ENCODE data around the gene SDHAF4. TPM values are rescaled to one million over a fixed set of nuclear protein-coding genes. Genes with fewer than 3 reads are reported as not detected.

The SDHAF4 gene
- polyA plus RNA-seq, 4 donors, result 6.2 to 16.4 (median 7.9) TPM

- Histone ChIP-seq H3K27me3 (ENCODE audit: control insufficient read depth in 3 of 3, insufficient read depth in 3 of 3, low read length in 3 of 3) (no peaks in the 10 kb centered on the region), H3K4me3 (ENCODE audit: low read depth in 1 of 3, low read length in 3 of 3) (no peak overlapping the region), H3K9me3 (ENCODE audit: control insufficient read depth in 2 of 2, insufficient read depth in 1 of 2, low read depth in 1 of 2, low read length in 1 of 2) (peaks cover 0 to 5% of the 10 kb centered on the region in 2 donors), H3K4me1 (ENCODE audit: control insufficient read depth in 3 of 3, insufficient read depth in 2 of 3, low read depth in 1 of 3, low read length in 2 of 3) (no peaks in the 10 kb centered on the region), H3K27ac (ENCODE audit: low read depth in 1 of 3, low read length in 2 of 3) (no peak overlapping the region), H3K36me3 (ENCODE audit: control insufficient read depth in 3 of 3, insufficient read depth in 2 of 3, low read depth in 1 of 3, low read length in 3 of 3) (no peaks in the 10 kb centered on the region)
- DNase-seq (no peak), FAIRE-seq (no peak)
- 96% methylated on average over 36 of the region's 36 CpGs for WGBS, 3 donors
Measured at GRCh38 chr6:70627500-70628254, 60.9 kb downstream of the SDHAF4 start.

GRCh38 chr6:70629929-70630328 is 63.2 kb downstream of the SDHAF4 start:
- Histone ChIP-seq H3K27me3 (ENCODE audit: control insufficient read depth in 3 of 3, insufficient read depth in 3 of 3, low read length in 3 of 3) (no peaks in the 10 kb centered on the region), H3K27ac (ENCODE audit: low read depth in 1 of 3, low read length in 2 of 3) (no peak overlapping the region), H3K4me3 (ENCODE audit: low read depth in 1 of 3, low read length in 3 of 3) (no peak overlapping the region), H3K9me3 (ENCODE audit: control insufficient read depth in 2 of 2, insufficient read depth in 1 of 2, low read depth in 1 of 2, low read length in 1 of 2) (peaks cover 0 to 5% of the 10 kb centered on the region in 2 donors), H3K4me1 (ENCODE audit: control insufficient read depth in 3 of 3, insufficient read depth in 2 of 3, low read depth in 1 of 3, low read length in 2 of 3) (no peaks in the 10 kb centered on the region), H3K36me3 (ENCODE audit: control insufficient read depth in 3 of 3, insufficient read depth in 2 of 3, low read depth in 1 of 3, low read length in 3 of 3) (no peaks in the 10 kb centered on the region)
- WGBS, 3 donors, result 62 to 70% (median 64%) methylated on average over 1 of the region's 1 CpG
- DNase-seq, result no peak
- FAIRE-seq, result no peak

GRCh38 chr6:70633870-70634269 is 67.1 kb downstream of the SDHAF4 start:
- Histone ChIP-seq H3K4me1 (ENCODE audit: control insufficient read depth in 3 of 3, insufficient read depth in 2 of 3, low read depth in 1 of 3, low read length in 2 of 3) (no peaks in the 10 kb centered on the region), H3K27ac (ENCODE audit: low read depth in 1 of 3, low read length in 2 of 3) (no peak overlapping the region), H3K4me3 (ENCODE audit: low read depth in 1 of 3, low read length in 3 of 3) (no peak overlapping the region), H3K9me3 (ENCODE audit: control insufficient read depth in 2 of 2, insufficient read depth in 1 of 2, low read depth in 1 of 2, low read length in 1 of 2) (no peaks in the 10 kb centered on the region), H3K27me3 (ENCODE audit: control insufficient read depth in 3 of 3, insufficient read depth in 3 of 3, low read length in 3 of 3) (no peaks in the 10 kb centered on the region), H3K36me3 (ENCODE audit: control insufficient read depth in 3 of 3, insufficient read depth in 2 of 3, low read depth in 1 of 3, low read length in 3 of 3) (no peaks in the 10 kb centered on the region)
- 53 to 80% (median 62%) methylated on average over 2 of the region's 2 CpGs for WGBS, 3 donors
- DNase-seq (no peak), FAIRE-seq (no peak)

GRCh38 chr6:70636596-70636995 is 69.9 kb downstream of the SDHAF4 start:
- 76 to 91% (median 84%) methylated on average over 4 to 8 of the region's 8 CpGs for WGBS, 3 donors

DNA sequence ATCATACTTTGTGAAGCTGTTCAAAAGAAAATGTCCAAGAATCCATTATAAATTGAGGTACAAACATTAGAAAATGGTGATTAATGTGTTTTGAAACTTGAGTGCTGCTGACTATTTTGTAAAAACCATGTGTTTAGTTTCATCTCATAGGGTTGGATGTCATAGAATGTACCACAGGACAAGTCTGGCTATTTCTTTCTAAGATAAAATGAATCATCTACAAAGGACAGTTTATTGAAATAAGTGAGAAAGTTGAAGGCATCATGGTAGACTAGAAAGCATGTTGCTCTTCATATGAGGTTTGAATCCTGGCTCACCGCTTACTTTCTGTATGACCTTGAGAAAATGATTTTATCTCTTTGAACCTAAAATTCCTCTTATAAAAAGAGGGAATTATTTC is 71.7 kb downstream of the SDHAF4 start:
- H3K4me3 ChIP-seq (ENCODE audit: low read depth in 1 of 3, low read length in 3 of 3), result no peak overlapping the region
- H3K27ac ChIP-seq (ENCODE audit: low read depth in 1 of 3, low read length in 2 of 3), result no peak overlapping the region
- no peak for FAIRE-seq
- no peaks in the 10 kb centered on the region for H3K36me3 ChIP-seq (ENCODE audit: control insufficient read depth in 3 of 3, insufficient read depth in 2 of 3, low read depth in 1 of 3, low read length in 3 of 3)
- WGBS, 3 donors, result 96 to 97% (median 97%) methylated on average over 1 of the region's 1 CpG
- no peaks in the 10 kb centered on the region for H3K9me3 ChIP-seq (ENCODE audit: control insufficient read depth in 2 of 2, insufficient read depth in 1 of 2, low read depth in 1 of 2, low read length in 1 of 2)
- no peaks in the 10 kb centered on the region for H3K27me3 ChIP-seq (ENCODE audit: control insufficient read depth in 3 of 3, insufficient read depth in 3 of 3, low read length in 3 of 3)
- no peak for DNase-seq
- H3K4me1 ChIP-seq (ENCODE audit: control insufficient read depth in 3 of 3, insufficient read depth in 2 of 3, low read depth in 1 of 3, low read length in 2 of 3), result no peaks in the 10 kb centered on the region

More at GRCh38 chr6:70636596-70636995, 69.9 kb downstream of the SDHAF4 start:
- Histone ChIP-seq H3K27ac (ENCODE audit: low read depth in 1 of 3, low read length in 2 of 3) (no peak overlapping the region), H3K36me3 (ENCODE audit: control insufficient read depth in 3 of 3, insufficient read depth in 2 of 3, low read depth in 1 of 3, low read length in 3 of 3) (no peaks in the 10 kb centered on the region), H3K27me3 (ENCODE audit: control insufficient read depth in 3 of 3, insufficient read depth in 3 of 3, low read length in 3 of 3) (no peaks in the 10 kb centered on the region), H3K9me3 (ENCODE audit: control insufficient read depth in 2 of 2, insufficient read depth in 1 of 2, low read depth in 1 of 2, low read length in 1 of 2) (no peaks in the 10 kb centered on the region), H3K4me1 (ENCODE audit: control insufficient read depth in 3 of 3, insufficient read depth in 2 of 3, low read depth in 1 of 3, low read length in 2 of 3) (no peaks in the 10 kb centered on the region), H3K4me3 (ENCODE audit: low read depth in 1 of 3, low read length in 3 of 3) (no peak overlapping the region)
- DNase-seq, result no peak
- no peak for FAIRE-seq

Other genes with a start within 250 kb of the SDHAF4 start
- 10 to 100 TPM; 17.4 to 78.0 (median 41.8) TPM for gene FAM135A, start 153.4 kb upstream of the SDHAF4 start, polyA plus RNA-seq
- 10 to 100 TPM; 25.2 to 42.1 (median 37.3) TPM for gene SMAP1, start 101.0 kb downstream of the SDHAF4 start, polyA plus RNA-seq

Data from small intestine (tissue), 7 donors.